GM19452 (cell line): ENCODE results near the gene ADCY2.

Experiments used
- ATAC-seq: cut with Tn5 transposase; IDR thresholded peaks from one replicate; pipeline ENCODE4 v1.9.1; 2021; ENCODE audit not compliant: unreplicated experiment

Gene ADCY2

GRCh38 chr5:7500256-7500655, 104.3 kb downstream of the ADCY2 start:
- ATAC-seq: no peak

DNA sequence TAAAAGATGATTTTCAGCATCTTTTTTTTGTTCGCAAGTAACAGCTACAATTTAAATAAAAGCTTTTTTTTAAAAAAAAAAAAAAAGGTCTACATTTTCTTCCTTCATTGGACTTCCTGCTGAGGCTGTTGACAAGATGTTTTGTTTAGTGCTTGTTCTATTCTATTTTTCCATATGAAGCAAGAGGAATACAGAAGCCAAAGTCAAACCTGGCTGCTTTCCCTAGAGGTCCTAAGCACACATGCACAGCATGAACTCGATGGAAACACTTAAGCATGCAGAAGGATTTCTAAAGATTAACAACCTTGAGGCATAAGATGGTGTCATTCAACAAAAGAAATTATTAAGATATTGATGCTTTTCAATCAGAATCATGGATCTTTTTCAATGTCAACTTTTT, 105.1 kb downstream of the ADCY2 start:
- ATAC-seq: no peak

DNA sequence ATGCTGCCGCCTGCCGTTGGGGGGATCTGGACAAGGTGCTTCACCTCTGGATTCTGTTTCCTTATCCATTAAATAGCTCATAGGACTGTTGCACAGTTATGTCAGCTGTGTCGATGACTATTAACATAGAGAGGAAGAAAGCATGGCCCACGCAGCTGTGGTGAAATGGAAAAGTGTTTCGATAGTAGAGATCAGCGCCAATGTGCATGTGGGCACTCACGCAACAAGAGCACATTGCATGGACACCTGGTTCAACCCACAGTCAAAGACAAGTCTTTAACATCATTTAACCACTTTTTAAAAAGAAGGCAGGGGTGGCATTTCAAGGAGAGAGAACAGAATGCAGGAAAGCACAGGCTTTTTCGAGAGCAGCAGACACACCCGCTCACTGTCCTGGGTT, 107.6 kb downstream of the ADCY2 start:
- ATAC-seq: no peak

DNA sequence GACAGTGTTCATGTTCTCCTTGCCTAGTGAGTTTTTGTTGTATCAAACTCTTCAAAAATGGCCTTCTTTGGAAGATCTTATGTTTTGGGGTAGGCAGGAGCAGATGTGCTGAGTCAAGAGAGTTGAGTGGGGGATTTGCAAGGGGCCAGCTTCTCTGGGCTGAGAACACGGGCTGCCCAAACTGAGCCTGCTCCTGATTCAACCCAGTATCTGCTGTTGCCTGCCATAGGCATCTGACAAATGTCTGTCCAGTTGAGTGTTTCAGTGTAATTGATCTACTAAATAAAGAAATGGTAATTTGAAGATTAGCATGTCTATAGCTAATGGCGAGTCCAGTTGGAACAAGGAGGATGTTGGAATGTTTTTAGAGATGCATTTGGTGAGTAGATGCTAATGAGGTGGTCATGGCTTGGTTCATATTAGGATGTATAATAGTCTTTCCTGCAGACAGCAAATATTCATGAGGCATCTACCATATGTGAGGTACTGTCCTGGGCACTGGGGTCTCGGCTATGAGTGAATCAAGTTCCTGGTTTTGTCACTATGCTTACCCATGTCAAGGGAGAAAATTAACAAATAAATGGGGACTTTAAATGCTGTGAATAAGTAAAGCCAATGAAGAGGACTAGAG, 119.5 kb downstream of the ADCY2 start:
- ATAC-seq: no peak

DNA sequence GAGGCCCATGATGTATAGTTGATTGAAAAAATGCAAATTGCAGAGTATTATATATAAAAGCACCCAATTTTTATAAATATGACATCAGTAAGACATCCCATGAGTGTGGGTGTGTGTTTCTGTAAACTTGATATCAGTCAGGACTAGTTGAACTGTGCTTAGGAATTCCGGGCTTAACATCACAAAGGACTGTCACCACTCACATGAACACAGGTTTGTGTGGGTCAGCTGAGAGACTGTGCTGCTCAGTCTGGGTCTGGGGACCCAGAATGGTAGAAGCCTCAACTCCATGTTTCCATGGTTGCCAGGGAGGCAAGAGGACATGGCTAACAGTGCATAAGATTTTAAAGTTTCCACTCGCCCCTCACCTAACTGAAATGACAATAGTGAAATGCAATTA, 120.3 kb downstream of the ADCY2 start:
- no peak for ATAC-seq

- ATAC-seq: no peak
Observed at GRCh38 chr5:7517006-7517405, 121.1 kb downstream of the ADCY2 start.

DNA sequence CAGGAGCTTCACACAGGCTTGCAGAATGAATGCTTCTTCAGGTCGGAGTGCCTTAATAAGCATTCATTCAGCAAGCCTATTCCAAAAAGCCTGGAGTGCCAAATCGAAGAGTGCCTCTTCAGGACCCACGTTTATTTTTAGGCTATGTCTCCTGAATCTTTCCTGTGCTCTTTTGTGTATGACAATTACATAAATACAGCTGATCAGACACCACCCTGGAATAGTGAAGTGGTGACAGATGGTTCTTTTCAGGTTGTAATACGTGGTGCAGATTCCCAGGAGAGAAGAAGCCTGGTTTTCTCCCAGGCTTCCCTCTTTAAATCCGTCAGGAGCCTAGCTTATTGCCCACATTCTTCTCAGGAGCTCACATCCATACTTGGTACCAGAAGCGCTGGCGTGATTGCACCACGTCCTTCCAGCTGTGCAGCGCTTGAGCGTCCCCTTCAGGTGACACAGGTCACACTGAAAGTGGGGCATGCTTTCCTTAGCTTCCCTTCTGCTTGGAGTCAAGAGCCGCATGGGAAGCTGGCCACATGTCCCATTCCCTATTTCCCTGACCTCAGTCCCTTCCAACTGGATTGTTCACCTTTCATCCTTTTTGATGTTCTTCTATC, 123.1 kb downstream of the ADCY2 start:
- ATAC-seq: no peak

DNA sequence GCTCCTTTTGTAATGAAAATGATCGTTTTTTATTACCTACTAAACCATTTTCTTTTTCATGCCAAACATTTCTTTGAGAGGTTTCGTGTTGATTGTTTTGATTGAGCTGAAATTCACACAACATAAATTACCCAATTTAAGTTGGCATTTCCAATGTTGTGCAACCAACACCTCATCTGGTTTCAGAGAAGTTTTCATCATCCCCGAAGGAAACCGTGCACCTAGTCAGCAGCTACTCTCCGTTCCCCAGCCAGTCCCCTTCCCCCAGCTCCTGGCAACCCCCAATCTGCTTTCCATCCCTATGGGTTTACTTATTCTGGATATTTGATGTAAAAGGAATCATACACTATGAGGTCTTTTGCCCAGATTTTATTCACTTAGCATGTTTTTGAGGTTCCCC, 123.6 kb downstream of the ADCY2 start:
- ATAC-seq: no peak

GRCh38 chr5:7529880-7530279, 133.9 kb downstream of the ADCY2 start:
- no peak for ATAC-seq

DNA sequence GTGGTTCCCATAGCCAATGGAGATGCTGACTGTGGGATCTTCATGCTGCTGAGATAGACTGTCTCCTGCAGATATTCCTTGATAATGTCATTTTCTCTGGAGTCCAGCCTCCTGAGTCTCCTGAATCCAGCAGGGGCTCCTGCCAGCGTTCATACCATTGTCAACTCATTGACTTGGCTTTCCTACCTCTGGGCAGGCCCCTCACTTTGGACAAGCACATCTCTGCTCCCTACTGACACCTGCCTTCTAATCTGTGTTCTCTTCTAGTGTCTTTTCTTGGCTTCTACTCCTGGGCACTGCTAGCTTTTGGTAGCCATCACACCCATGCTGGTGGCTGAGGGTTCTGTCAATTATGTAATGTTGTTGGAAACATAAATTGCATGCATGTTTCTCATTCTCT, 138.0 kb downstream of the ADCY2 start:
- ATAC-seq: no peak

- ATAC-seq: no peak
Observed at GRCh38 chr5:7534505-7534904, 138.6 kb downstream of the ADCY2 start.

- ATAC-seq: no peak
Observed at GRCh38 chr5:7537573-7537972, 141.6 kb downstream of the ADCY2 start.

DNA sequence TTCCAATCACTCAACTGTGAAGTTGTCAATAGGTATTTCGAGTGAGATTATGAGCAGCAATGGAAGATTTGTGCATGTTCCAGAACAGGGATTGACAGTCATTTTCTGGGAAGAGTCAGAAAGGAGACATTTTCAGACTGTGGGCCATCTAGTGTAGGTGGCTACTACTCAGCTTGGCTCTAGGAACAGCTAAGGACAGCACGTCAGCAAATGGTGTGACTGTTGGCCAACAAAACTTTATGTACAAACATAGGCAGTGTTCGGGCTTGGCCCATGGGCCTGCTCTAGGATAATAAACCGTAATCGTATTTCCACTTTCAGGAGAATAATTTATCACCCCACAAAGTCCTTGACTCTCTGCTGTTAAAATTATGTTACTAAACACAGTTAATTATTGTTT, 143.6 kb downstream of the ADCY2 start:
- no peak for ATAC-seq

GRCh38 chr5:7540736-7541485, 145.0 kb downstream of the ADCY2 start:
- no peak for ATAC-seq

- ATAC-seq: no peak
Observed at GRCh38 chr5:7541898-7542297, 146.0 kb downstream of the ADCY2 start.

- ATAC-seq: no peak
Observed at GRCh38 chr5:7546555-7546954, 150.6 kb downstream of the ADCY2 start.

DNA sequence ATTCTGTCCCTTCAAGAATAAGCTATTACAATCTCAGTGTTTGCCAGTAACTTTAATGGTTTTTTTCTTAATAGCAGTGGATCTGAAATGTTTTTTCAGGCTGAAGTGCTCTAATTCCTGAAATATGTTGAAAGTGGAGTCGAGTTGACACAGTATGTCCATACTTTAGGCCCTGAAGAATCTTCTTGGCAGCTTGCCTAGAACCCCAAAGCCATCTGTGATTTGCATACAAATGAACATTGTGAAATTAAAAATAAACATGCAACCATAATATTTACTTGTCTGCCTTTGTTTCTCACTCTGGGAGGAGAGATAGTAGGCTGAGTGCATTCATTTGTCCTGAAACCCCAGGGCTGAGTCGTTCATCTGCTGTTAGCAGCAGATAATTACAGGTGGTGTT, 152.7 kb downstream of the ADCY2 start:
- no peak for ATAC-seq

DNA sequence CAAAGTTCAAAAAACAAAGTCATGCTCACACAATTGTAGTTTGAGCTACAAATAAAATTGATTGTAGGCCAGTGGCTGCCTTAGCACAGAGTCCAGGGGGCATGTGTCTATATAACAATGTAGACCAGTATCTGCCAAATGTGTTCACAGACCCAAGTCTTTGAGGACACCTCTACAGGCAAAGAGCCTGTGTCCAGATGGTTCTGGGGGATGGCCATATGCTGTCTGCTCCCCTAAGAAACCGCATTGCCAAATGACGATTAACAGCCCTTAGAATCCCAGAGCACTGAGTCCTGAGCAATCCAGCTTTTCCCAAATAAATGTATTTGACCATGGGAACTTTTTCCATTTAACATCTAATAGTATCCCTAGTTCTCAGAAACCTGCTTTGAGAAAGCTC, 169.6 kb downstream of the ADCY2 start:
- ATAC-seq: no peak

DNA sequence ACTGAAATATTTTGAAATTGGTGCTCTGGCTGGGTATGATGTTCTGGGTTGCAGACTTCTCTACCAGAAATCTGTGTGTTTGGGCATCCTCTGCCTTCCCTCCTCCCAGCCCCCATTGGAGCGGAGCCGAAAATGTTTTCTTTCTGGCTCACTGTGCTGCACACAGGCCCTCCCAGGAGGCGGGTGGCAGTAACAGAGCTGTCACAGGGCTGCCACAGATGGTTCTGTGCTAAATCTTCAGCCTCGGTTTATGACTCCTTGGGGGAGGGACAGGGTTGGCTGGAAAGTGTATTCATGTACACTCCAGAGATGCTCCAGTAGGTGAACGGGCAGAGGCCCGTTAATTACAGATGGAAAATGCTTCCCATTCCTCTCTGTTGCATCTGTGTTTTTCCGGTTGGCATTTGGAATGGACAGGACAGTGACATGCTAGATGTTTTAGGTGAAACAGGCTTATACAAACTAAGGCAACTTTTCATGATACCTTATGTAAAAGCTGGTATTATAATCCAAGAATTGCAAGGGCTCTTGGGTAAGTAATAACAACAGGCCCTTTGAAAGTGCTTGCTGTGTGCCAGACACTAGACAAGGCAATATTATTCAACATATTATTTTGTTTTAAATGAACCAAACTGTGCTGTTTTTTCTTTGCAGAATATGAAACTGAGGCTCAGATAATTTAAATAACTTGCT, 180.2 kb downstream of the ADCY2 start:
- no peak for ATAC-seq

- ATAC-seq: no peak
Observed at GRCh38 chr5:7577381-7577780, 181.4 kb downstream of the ADCY2 start.

DNA sequence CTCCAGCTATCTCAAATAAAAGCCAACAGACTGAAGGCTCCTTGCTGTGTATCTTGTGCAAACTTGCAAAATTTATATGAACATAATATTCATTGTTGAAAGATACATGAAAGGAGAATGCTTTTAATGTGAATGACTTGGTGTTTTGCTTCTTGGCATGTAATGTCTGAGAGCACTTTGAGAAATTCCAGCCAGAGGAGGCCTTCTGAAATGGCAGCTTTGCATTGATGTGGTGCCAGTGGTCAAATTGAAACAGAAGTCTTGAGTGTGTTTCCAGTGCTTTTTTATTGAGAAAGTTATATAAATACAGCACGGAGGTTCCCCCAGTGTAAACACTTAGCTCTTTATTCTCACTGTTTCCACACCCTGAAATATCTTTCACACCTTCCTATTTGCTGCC, 182.1 kb downstream of the ADCY2 start:
- ATAC-seq: no peak

DNA sequence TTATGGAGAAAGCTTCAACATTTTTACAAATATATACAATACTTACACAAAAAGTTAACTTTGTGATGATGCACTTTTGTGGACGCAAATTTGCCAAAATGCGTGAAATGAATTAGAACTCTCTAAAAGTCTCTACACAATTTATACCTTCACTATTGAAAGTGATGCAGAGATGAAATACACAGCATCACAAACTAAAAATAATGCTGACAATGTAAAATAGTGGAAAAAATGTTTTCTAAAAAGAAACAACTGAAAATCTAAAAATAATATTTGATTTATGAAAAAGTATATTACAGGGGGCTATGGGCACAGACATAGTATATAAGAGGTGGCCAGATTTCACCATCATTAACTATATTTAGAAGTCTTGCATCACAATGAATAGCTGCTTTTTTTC, 188.8 kb downstream of the ADCY2 start:
- ATAC-seq: no peak
